K562 (cell line): ENCODE results near the gene WBP1. TPM values are rescaled to one million over a fixed set of nuclear protein-coding genes. Genes with fewer than 3 reads are reported as not detected.

Experiments used
- ATAC-seq: fragments of 200-7000 bp; cut with Tn5 transposase; 3 replicates; pipeline ENCODE4 v1.9.1; 2020; ENCODE audit warnings: moderate library complexity
- BruUV-seq: library from RNA; stranded (reverse); fragments of 400-500 nt; replicated peaks from 2 replicates; lab custom pipeline; 2021; lab: Mats Ljungman, UMichigan
- CTCF ChIA-PET: fragments of 300-600 bp; formaldehyde crosslinking; extraction: SDS; loops from one replicate; lab custom pipeline; 2021; ENCODE audit warnings: low intra/inter-chr PET ratio; lab: Yijun Ruan, JAX
- POLR2A ChIA-PET: fragments of 300-600, 350-650 bp; sonication (Branson Sonifier 250); formaldehyde crosslinking; extraction: SDS; loops from one replicate; lab custom pipeline; 2021; ENCODE audit warnings: antibody characterized with exemption, inconsistent platforms; lab: Yijun Ruan, JAX
- DNase-seq, 4 experiments: peaks; one replicate each; pipeline versions ENCODE4 v3.0.0 to v3.0.0-alpha.2; 2011 to 2018; ENCODE audit warnings: low spot score in 3 of 4, mixed read lengths in 3 of 4; ENCODE audit errors: extremely low read depth in 1 of 4
- FAIRE-seq: peaks from 2 replicates; lab custom pipeline; 2011; peaks lifted over from hg19 to GRCh38; lab: Jason Lieb, UNC
- H2AFZ ChIP-seq: 2 replicates; pipeline ENCODE4 v1.6.0; 2011; ENCODE audit warnings: low read depth, low read length, control low read depth, inconsistent platforms
- H3K27ac ChIP-seq: fragments of 200-600 bp; 3 replicates; pipeline ENCODE4 v1.8.0; 2011; ENCODE audit warnings: low read depth, mild to moderate bottlenecking, control low read depth, inconsistent platforms, low read length, moderate library complexity, mixed read lengths; ENCODE audit errors: extremely low read depth
- H3K27me3 ChIP-seq, 2 experiments: fragments of 300-600 bp in 1 of 2; 2 replicates in 1 of 2; 3 replicates in 1 of 2; pipeline versions ENCODE4 v1.6.0 to v1.8.0; 2011; ENCODE audit warnings: inconsistent platforms in 2 of 2, low read length in 2 of 2, mild to moderate bottlenecking in 1 of 2, mixed read lengths in 1 of 2, moderate library complexity in 1 of 2; ENCODE audit not compliant: control insufficient read depth in 2 of 2, insufficient read depth in 2 of 2
- H3K36me3 ChIP-seq: fragments of 300-600 bp; 3 replicates; pipeline ENCODE4 v1.8.0; 2011; ENCODE audit warnings: mild to moderate bottlenecking, low read length, inconsistent platforms; ENCODE audit not compliant: control insufficient read depth, insufficient read depth
- H3K4me1 ChIP-seq, 2 experiments: fragments of 200-600 bp in 1 of 2; replicated peaks in 1 of 2; 2 replicates in 1 of 2; 3 replicates in 1 of 2; pipeline versions ENCODE4 v1.5.1 to v1.8.0; 2011; ENCODE audit warnings: inconsistent platforms in 2 of 2, low read length in 2 of 2, mild to moderate bottlenecking in 1 of 2, mixed read lengths in 1 of 2, moderate library complexity in 1 of 2; ENCODE audit not compliant: control insufficient read depth in 2 of 2, insufficient read depth in 2 of 2
- H3K4me2 ChIP-seq: 2 replicates; pipeline ENCODE4 v1.6.1; 2011; ENCODE audit warnings: low read length, control low read depth, inconsistent platforms, mixed read lengths; ENCODE audit not compliant: insufficient read depth
- H3K4me3 ChIP-seq: fragments of 200-600 bp; sonication (generic), shearing (Covaris generic); 2 replicates; pipeline ENCODE4 v1.5.1; 2016; ENCODE audit warnings: control low read depth, inconsistent platforms
- H3K79me2 ChIP-seq: fragments of 200-600 bp; 3 replicates; pipeline ENCODE4 v1.8.0; 2011; ENCODE audit warnings: low read length, inconsistent platforms; ENCODE audit not compliant: control insufficient read depth, insufficient read depth
- H3K9ac ChIP-seq, 2 experiments: 2 replicates each; pipeline versions ENCODE4 v1.6.0 to v1.6.1; 2011; ENCODE audit warnings: low read depth in 2 of 2, low read length in 2 of 2, control low read depth in 1 of 2, inconsistent platforms in 1 of 2, mild to moderate bottlenecking in 1 of 2, mixed read lengths in 1 of 2; ENCODE audit not compliant: insufficient read depth in 1 of 2
- H3K9me1 ChIP-seq: one replicate; pipeline ENCODE4 v1.6.0; 2011; ENCODE audit warnings: inconsistent platforms, mild to moderate bottlenecking, low read length, moderate library complexity; ENCODE audit not compliant: control insufficient read depth, insufficient read depth
- H3K9me3 ChIP-seq: replicated peaks from 2 replicates; pipeline ENCODE4 v1.5.1; 2011; ENCODE audit warnings: low read depth, low read length, inconsistent platforms; ENCODE audit not compliant: control insufficient read depth, insufficient read depth
- H4K20me1 ChIP-seq: replicated peaks from 2 replicates; pipeline ENCODE4 v1.6.1; 2011; ENCODE audit warnings: low read length, inconsistent platforms, mixed read lengths; ENCODE audit not compliant: control insufficient read depth, insufficient read depth
- ATF1 ChIP-seq, 2 experiments: fragments of 450-650 bp in 1 of 2; IDR thresholded peaks; 2 replicates each; pipeline ENCODE4 v1.6.1; 2016; ENCODE audit warnings: missing compliant biosample characterization in 1 of 2, missing genetic modification characterization in 1 of 2
- KLF10 ChIP-seq: fragments of 250-450 bp; sonication (Bioruptor Pico); IDR thresholded peaks from 2 replicates; pipeline ENCODE4 v1.6.1; 2021; ENCODE audit warnings: matching md5 sums
- KLF16 ChIP-seq: IDR thresholded peaks from 2 replicates; pipeline ENCODE4 v1.6.1; 2016; ENCODE audit warnings: antibody characterized with exemption
- NFIC ChIP-seq: fragments of 450-650 bp; IDR thresholded peaks from 2 replicates; pipeline ENCODE4 v1.6.1; 2017; ENCODE audit warnings: mild to moderate bottlenecking, inconsistent platforms
- PHTF2 ChIP-seq: fragments of 250-450 bp; sonication (Bioruptor Pico); IDR thresholded peaks from 2 replicates; pipeline ENCODE4 v1.5.0; 2021; ENCODE audit warnings: mild to moderate bottlenecking
- SNRNP70 ChIP-seq: fragments of 200-400 bp; formaldehyde crosslinking; optimal IDR thresholded peaks from 2 replicates; pipeline ENCODE3; 2017; ENCODE audit warnings: low read depth, low read length
- TCF7L2 ChIP-seq: fragments of 150-350 bp; IDR thresholded peaks from 2 replicates; pipeline ENCODE4 v1.6.1; 2016; ENCODE audit warnings: low read depth, mild to moderate bottlenecking, low read length, moderate library complexity
- ZNF41 ChIP-seq: fragments of 250-450 bp; sonication (Bioruptor Pico); conservative IDR thresholded peaks from 2 replicates; pipeline ENCODE4 v1.4.0; 2020; ENCODE audit warnings: mild to moderate bottlenecking
- WGBS: fragments of 100-300 bp; shearing (Covaris generic); methylation state at CpG from one replicate; pipeline ENCODE4 v1.1.6; 2016; ENCODE audit warnings: low coverage, mixed read lengths; ENCODE audit not compliant: insufficient coverage; ENCODE audit errors: missing lambda C conversion rate; 5-methylcytosine and 5-hydroxymethylcytosine counted together
- in situ Hi-C: fragments of 300-500 bp; cut with MboI; formaldehyde crosslinking; loops from 4 replicates; pipeline ENCODE4 v1.15.0; 2018; ENCODE audit warnings: inconsistent platforms, mixed read lengths
- intact Hi-C: fragments of 100-400 bp; cut with micrococcal nuclease; formaldehyde crosslinking; loops from 2 replicates; pipeline ENCODE4 v1.14.2; 2022
- polyA plus RNA-seq, 8 experiments: library from polyadenylated mRNA; depleted of rRNA in 4 of 8; stranded (reverse) in 5 of 8; unstranded in 3 of 8; fragments of >200 nt; fragmentation: Nextera tagmentation in 2 of 8; fragmentation: Illumina TruSeq in 1 of 8; extraction: Ambion mirVana in 2 of 8; extraction: Trizol in 1 of 8; gene quantifications; 2 replicates each; pipeline versions ENCODE4 v1.2.1 to v1.2.3, GENCODE V29; 2011 to 2014; ENCODE audit warnings: inconsistent platforms in 1 of 8, missing spikeins in 1 of 8
- total RNA-seq, 7 experiments: library from RNA; depleted of rRNA in 6 of 7; stranded (reverse); fragments of >200 nt in 6 of 7; fragmentation: Illumina TruSeq in 2 of 7; extraction: Trizol in 2 of 7; gene quantifications; 2 replicates each; pipeline versions ENCODE4 v1.2.1 to v1.2.3, GENCODE V29; 2011 to 2021; ENCODE audit warnings: low replicate concordance in 1 of 7
- TF ChIP-seq, protein P1 (sequence below): fragments of 250-450 bp; sonication (Bioruptor Pico); IDR thresholded peaks from 2 replicates; pipeline ENCODE4 v1.8.0; 2021; ENCODE audit warnings: moderate library complexity, mild to moderate bottlenecking, inconsistent platforms
- TF ChIP-seq, protein P2 (sequence below): fragments of 450-650 bp; IDR thresholded peaks from one replicate; pipeline ENCODE4 v1.6.1; 2018; ENCODE audit warnings: mild to moderate bottlenecking, moderate library complexity; ENCODE audit not compliant: partially characterized antibody
- TF ChIP-seq, protein P3 (sequence below): IDR thresholded peaks from 3 replicates; pipeline ENCODE4 v1.6.1; 2011; ENCODE audit warnings: borderline replicate concordance, mild to moderate bottlenecking; ENCODE audit not compliant: insufficient read length, insufficient read depth
- TF ChIP-seq, protein P4 (sequence below): sonication (generic); IDR thresholded peaks from 2 replicates; pipeline ENCODE4 v1.6.1; 2016
- TF ChIP-seq, protein P5 (sequence below): sonication (generic); formaldehyde crosslinking; IDR thresholded peaks from 2 replicates; pipeline ENCODE4 v1.9.0; 2022; ENCODE audit warnings: mild to moderate bottlenecking, missing genetic modification reagents
- TF ChIP-seq, protein P6 (sequence below): fragments of 450-650 bp; IDR thresholded peaks from 2 replicates; pipeline ENCODE4 v1.6.1; 2014; ENCODE audit warnings: low read depth, mild to moderate bottlenecking, moderate library complexity, borderline replicate concordance

Gene WBP1
- total and polyA plus RNA-seq, 9 of the 15 experiments (the other 6 are each of a cell fraction or from before 2014, with no cell fraction given) = 1.9 to 27.7 (median 14.2) TPM

DNA sequence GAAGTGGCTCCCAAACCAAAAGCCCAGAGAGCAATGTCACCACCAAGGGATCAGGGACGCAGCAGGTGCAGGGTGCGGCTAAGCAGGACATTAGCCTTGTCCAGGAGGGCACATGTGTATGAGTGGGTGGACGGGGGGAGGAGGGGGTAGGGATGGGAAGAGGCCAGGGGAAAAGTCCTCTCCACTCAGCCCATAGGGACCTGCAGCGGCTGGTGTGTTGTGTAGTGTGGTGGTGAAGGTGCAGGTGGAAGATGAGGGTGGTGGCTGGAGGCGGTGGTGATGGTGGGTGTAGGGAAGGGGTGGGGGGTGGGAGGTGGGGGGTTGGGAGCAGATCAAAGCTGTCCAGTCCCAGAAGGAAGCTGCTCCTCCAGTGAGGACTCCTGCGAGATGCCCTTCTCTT, 40.5 kb upstream of the WBP1 start (continued):
- TF ChIP-seq SNRNP70 (no peak), KLF16 (no peak), ZNF41 (no peak)
- TF ChIP-seq, protein P1, sequence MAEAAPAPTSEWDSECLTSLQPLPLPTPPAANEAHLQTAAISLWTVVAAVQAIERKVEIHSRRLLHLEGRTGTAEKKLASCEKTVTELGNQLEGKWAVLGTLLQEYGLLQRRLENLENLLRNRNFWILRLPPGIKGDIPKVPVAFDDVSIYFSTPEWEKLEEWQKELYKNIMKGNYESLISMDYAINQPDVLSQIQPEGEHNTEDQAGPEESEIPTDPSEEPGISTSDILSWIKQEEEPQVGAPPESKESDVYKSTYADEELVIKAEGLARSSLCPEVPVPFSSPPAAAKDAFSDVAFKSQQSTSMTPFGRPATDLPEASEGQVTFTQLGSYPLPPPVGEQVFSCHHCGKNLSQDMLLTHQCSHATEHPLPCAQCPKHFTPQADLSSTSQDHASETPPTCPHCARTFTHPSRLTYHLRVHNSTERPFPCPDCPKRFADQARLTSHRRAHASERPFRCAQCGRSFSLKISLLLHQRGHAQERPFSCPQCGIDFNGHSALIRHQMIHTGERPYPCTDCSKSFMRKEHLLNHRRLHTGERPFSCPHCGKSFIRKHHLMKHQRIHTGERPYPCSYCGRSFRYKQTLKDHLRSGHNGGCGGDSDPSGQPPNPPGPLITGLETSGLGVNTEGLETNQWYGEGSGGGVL (CRISPR knock-in tag) = no peak
- TF ChIP-seq, protein P2, sequence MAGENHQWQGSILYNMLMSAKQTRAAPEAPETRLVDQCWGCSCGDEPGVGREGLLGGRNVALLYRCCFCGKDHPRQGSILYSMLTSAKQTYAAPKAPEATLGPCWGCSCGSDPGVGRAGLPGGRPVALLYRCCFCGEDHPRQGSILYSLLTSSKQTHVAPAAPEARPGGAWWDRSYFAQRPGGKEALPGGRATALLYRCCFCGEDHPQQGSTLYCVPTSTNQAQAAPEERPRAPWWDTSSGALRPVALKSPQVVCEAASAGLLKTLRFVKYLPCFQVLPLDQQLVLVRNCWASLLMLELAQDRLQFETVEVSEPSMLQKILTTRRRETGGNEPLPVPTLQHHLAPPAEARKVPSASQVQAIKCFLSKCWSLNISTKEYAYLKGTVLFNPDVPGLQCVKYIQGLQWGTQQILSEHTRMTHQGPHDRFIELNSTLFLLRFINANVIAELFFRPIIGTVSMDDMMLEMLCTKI = no peak
- TF ChIP-seq, protein P3, sequence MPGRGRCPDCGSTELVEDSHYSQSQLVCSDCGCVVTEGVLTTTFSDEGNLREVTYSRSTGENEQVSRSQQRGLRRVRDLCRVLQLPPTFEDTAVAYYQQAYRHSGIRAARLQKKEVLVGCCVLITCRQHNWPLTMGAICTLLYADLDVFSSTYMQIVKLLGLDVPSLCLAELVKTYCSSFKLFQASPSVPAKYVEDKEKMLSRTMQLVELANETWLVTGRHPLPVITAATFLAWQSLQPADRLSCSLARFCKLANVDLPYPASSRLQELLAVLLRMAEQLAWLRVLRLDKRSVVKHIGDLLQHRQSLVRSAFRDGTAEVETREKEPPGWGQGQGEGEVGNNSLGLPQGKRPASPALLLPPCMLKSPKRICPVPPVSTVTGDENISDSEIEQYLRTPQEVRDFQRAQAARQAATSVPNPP = no peak

DNA sequence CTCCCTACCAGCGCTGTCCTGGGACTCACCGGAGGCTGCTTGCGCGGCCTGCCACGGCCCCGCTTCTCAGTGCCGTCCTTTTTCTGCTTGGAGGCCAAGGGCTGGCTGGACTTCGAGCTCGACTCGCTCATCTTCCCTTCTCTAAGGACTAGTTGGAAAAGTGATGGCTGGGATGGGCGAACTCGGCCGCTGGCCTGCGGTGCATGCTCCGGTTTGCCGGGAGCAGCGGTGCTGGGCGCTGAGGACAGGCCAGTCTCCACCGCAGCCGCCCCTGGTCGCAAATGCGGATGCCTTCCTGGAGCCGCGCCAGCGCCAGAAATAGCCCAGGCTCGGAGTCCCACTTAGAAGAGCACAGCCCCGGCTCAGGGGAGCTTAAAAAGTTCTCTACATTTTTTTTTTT, 39.9 kb upstream of the WBP1 start:
- POLR2A ChIA-PET = no interaction called here
- no peaks in the 10 kb centered on the region for H3K36me3 ChIP-seq
- no peak overlapping the region for H3K27ac ChIP-seq
- no peaks in the 10 kb centered on the region for H3K79me2 ChIP-seq
- peak in 1 of 4 experiments; percentile 49 for DNase-seq
- H3K4me2 ChIP-seq = no peak overlapping the region
- H3K9me3 ChIP-seq = no peaks in the 10 kb centered on the region
- intact Hi-C loops = no loop called here
- no peaks in the 10 kb centered on the region for H3K9me1 ChIP-seq
- peak overlapping the region in 1 of 2 experiments; percentile 76; a peak in 2 of 4 replicates for H3K9ac ChIP-seq
- BruUV-seq = no TSS peak
- no peak for FAIRE-seq
- peaks cover 4 to 29% of the 10 kb centered on the region in 2 experiments; a peak in 4 of 5 replicates for H3K27me3 ChIP-seq
- CTCF ChIA-PET = no interaction called here
- WGBS = 21% methylated on average over 21 of the region's 27 CpGs
- no peak overlapping the region for H2AFZ ChIP-seq
- in situ Hi-C loops = no loop called here
- no peak overlapping the region for H3K4me3 ChIP-seq
- H4K20me1 ChIP-seq = no peaks in the 10 kb centered on the region
- peaks cover 5 to 40% of the 10 kb centered on the region in 2 experiments; a peak in 4 of 5 replicates for H3K4me1 ChIP-seq
- ATAC-seq = no peak
- TF ChIP-seq TCF7L2 = no peak
- no peak for TF ChIP-seq KLF10 (CRISPR knock-in tag)
- TF ChIP-seq ATF1 (CRISPR knock-in tag; IDR thresholded peaks at IDR 0.05) = no peak
- no peak for TF ChIP-seq ATF1 (tag; IDR thresholded peaks at IDR 0.05)
- no peak for TF ChIP-seq PHTF2 (CRISPR knock-in tag)
- TF ChIP-seq, protein P4, sequence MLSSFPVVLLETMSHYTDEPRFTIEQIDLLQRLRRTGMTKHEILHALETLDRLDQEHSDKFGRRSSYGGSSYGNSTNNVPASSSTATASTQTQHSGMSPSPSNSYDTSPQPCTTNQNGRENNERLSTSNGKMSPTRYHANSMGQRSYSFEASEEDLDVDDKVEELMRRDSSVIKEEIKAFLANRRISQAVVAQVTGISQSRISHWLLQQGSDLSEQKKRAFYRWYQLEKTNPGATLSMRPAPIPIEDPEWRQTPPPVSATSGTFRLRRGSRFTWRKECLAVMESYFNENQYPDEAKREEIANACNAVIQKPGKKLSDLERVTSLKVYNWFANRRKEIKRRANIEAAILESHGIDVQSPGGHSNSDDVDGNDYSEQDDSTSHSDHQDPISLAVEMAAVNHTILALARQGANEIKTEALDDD = no peak
- TF ChIP-seq, protein P5, sequence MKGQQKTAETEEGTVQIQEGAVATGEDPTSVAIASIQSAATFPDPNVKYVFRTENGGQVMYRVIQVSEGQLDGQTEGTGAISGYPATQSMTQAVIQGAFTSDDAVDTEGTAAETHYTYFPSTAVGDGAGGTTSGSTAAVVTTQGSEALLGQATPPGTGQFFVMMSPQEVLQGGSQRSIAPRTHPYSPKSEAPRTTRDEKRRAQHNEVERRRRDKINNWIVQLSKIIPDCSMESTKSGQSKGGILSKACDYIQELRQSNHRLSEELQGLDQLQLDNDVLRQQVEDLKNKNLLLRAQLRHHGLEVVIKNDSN (CRISPR knock-in tag) = no peak
- peak; percentile 74 for TF ChIP-seq NFIC
- TF ChIP-seq ZNF41 = no peak
- TF ChIP-seq, protein P6, sequence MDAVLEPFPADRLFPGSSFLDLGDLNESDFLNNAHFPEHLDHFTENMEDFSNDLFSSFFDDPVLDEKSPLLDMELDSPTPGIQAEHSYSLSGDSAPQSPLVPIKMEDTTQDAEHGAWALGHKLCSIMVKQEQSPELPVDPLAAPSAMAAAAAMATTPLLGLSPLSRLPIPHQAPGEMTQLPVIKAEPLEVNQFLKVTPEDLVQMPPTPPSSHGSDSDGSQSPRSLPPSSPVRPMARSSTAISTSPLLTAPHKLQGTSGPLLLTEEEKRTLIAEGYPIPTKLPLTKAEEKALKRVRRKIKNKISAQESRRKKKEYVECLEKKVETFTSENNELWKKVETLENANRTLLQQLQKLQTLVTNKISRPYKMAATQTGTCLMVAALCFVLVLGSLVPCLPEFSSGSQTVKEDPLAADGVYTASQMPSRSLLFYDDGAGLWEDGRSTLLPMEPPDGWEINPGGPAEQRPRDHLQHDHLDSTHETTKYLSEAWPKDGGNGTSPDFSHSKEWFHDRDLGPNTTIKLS = no peak
